Activated CD4-positive, alpha-beta T cell treated with anti-CD3 and anti-CD28 coated beads for 4 hours (primary cell): Measurements from ENCODE around the gene CNIH4.
A peak's percentile ranks its signal among the peaks of the same experiment; 100 is the strongest.
"Not testable (repeated sequence)": the region's sequence is repeated elsewhere in the genome, so short reads cannot be mapped to it uniquely, and the experiment has no call there.

Experiments
- DNase-seq, 2 donors: peaks; one replicate each; pipeline ENCODE4 v3.0.0-alpha.2; 2020

The CNIH4 gene

GRCh38 chr1:224349716-224350115 lies 7.0 kb upstream of the CNIH4 start:
- not testable (repeated sequence) for DNase-seq

- DNase-seq = not testable (repeated sequence)
Observed at GRCh38 chr1:224352436-224353085, 4.1 kb upstream of the CNIH4 start.

- no peak for DNase-seq
Observed at GRCh38 chr1:224353975-224354925, 2.4 kb upstream of the CNIH4 start.

GRCh38 chr1:224357626-224358124 lies 996 bp downstream of the CNIH4 start:
- DNase-seq = no peak

GRCh38 chr1:224358237-224358636 lies 1.6 kb downstream of the CNIH4 start:
- no peak for DNase-seq

GRCh38 chr1:224359207-224359606 lies 2.5 kb downstream of the CNIH4 start:
- DNase-seq = no peak

- DNase-seq = no peak
Observed at GRCh38 chr1:224368409-224368808, 11.7 kb downstream of the CNIH4 start.

- DNase-seq = no peak
Observed at GRCh38 chr1:224373008-224373590, 16.4 kb downstream of the CNIH4 start.

GRCh38 chr1:224375059-224375458 lies 18.4 kb downstream of the CNIH4 start:
- no peak for DNase-seq

- no peak for DNase-seq
Observed at GRCh38 chr1:224377676-224378006, 21.0 kb downstream of the CNIH4 start.

GRCh38 chr1:224378855-224379631 lies 22.4 kb downstream of the CNIH4 start:
- DNase-seq = no peak

GRCh38 chr1:224380003-224380402 lies 23.3 kb downstream of the CNIH4 start:
- peak; percentile 43 to 50 for DNase-seq

- peak in 1 of 2 donors; percentile 7 for DNase-seq
Observed at GRCh38 chr1:224381880-224382548, 25.3 kb downstream of the CNIH4 start.

GRCh38 chr1:224383218-224383617 lies 26.5 kb downstream of the CNIH4 start:
- no peak for DNase-seq

GRCh38 chr1:224387302-224387912 lies 30.7 kb downstream of the CNIH4 start:
- no peak for DNase-seq

- no peak for DNase-seq
Observed at GRCh38 chr1:224387943-224388342, 31.3 kb downstream of the CNIH4 start.

GRCh38 chr1:224390517-224390916 lies 33.8 kb downstream of the CNIH4 start:
- DNase-seq = no peak

- no peak for DNase-seq
Observed at GRCh38 chr1:224392411-224393249, 36.0 kb downstream of the CNIH4 start.

- DNase-seq = no peak
Observed at GRCh38 chr1:224393294-224393693, 36.6 kb downstream of the CNIH4 start.

- DNase-seq = no peak
Observed at GRCh38 chr1:224399887-224400286, 43.2 kb downstream of the CNIH4 start.
